ENCODE results near the gene OXSM.

DNA sequence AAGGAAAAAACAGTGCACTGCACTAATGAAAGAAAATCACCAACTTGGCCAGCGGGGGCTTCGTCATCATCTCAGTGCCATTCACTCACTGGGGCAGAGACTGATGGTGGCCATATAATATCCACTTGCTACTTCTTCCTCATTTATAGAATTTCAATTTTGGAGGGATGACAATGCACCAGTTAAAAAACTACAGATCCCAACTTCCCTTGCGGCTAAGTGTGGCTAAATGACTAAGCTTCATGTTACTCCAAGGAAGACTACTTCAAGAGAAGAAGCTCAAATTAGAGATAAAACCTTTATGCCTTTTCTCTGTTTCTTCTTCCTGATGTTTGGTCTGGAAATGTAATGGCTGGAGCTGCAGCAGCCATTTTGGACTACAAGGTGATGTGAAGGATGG is 45.4 kb upstream of the OXSM start:
- TF ChIP-seq CTCF (IDR thresholded peaks at IDR 0.05): no peak
- no peak for TF ChIP-seq ZFX (IDR thresholded peaks at IDR 0.05; ENCODE audit: borderline replicate concordance)
